B cell (primary cell): ENCODE measurements around the gene DOCK1.

ENCODE experiments used
- EZH2 ChIP-seq: IDR thresholded peaks from 2 replicates; pipeline ENCODE4 v1.6.1; 2012; ENCODE audit warnings: borderline replicate concordance, low read depth, mild to moderate bottlenecking, moderate library complexity, low read length; ENCODE audit not compliant: insufficient read depth, poor library complexity, severe bottlenecking
- TF ChIP-seq, protein P1 (sequence below): fragments of 200-600 bp; IDR thresholded peaks from one replicate; pipeline ENCODE4 v1.8.0; 2022; ENCODE audit warnings: antibody characterized with exemption, mild to moderate bottlenecking

DNA sequence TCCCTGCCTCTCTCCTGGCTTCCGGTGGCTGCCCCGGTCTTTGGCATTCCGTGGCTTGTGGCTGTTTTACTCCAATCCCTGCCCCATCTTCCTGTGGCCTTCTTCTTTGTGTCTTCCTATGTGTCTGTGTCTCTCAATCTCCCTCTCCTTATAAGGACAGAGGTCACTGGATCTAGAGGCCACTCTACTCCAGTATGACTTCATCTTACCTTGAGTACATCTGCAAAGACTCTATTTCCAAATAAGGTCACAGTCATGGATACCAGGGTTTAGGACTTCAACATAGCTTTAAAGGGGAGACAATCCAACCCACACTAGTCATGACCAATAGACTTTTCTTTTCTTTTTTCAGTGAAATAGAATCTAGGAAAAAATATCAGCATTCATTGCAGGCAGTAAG, 444.5 kb downstream of the DOCK1 start:
- TF ChIP-seq EZH2 = no peak
- TF ChIP-seq, protein P1, sequence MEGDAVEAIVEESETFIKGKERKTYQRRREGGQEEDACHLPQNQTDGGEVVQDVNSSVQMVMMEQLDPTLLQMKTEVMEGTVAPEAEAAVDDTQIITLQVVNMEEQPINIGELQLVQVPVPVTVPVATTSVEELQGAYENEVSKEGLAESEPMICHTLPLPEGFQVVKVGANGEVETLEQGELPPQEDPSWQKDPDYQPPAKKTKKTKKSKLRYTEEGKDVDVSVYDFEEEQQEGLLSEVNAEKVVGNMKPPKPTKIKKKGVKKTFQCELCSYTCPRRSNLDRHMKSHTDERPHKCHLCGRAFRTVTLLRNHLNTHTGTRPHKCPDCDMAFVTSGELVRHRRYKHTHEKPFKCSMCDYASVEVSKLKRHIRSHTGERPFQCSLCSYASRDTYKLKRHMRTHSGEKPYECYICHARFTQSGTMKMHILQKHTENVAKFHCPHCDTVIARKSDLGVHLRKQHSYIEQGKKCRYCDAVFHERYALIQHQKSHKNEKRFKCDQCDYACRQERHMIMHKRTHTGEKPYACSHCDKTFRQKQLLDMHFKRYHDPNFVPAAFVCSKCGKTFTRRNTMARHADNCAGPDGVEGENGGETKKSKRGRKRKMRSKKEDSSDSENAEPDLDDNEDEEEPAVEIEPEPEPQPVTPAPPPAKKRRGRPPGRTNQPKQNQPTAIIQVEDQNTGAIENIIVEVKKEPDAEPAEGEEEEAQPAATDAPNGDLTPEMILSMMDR = no peak
